Body of pancreas (tissue), 4 donors: ENCODE measurements around the gene OSBPL6.

Source experiments
- POLR2A ChIP-seq, 3 donors: fragments of 450-650 bp; IDR thresholded peaks; one replicate each; pipeline ENCODE4 v1.6.1; 2016; ENCODE audit warnings: antibody characterized with exemption in 3 of 3, mild to moderate bottlenecking in 2 of 3
- TF ChIP-seq, protein P1 (sequence below), 7 experiments: fragments of 450-650 bp in 4 of 7; fragments of 200-600 bp in 3 of 7; sonication (generic) in 3 of 7; IDR thresholded peaks; one replicate each; pipeline ENCODE4 v1.5.1; 2016 to 2019; ENCODE audit warnings: antibody characterized with exemption in 7 of 7

GRCh38 chr2:178379162-178380004 lies 185.1 kb downstream of the OSBPL6 start:
- TF ChIP-seq, protein P1, sequence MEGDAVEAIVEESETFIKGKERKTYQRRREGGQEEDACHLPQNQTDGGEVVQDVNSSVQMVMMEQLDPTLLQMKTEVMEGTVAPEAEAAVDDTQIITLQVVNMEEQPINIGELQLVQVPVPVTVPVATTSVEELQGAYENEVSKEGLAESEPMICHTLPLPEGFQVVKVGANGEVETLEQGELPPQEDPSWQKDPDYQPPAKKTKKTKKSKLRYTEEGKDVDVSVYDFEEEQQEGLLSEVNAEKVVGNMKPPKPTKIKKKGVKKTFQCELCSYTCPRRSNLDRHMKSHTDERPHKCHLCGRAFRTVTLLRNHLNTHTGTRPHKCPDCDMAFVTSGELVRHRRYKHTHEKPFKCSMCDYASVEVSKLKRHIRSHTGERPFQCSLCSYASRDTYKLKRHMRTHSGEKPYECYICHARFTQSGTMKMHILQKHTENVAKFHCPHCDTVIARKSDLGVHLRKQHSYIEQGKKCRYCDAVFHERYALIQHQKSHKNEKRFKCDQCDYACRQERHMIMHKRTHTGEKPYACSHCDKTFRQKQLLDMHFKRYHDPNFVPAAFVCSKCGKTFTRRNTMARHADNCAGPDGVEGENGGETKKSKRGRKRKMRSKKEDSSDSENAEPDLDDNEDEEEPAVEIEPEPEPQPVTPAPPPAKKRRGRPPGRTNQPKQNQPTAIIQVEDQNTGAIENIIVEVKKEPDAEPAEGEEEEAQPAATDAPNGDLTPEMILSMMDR (IDR thresholded peaks at IDR 0.05): no peak
- TF ChIP-seq POLR2A (IDR thresholded peaks at IDR 0.05): no peak
